Mucosa of descending colon (tissue), 3 donors: ENCODE data around the gene NACC2. TPM values are rescaled to one million over a fixed set of nuclear protein-coding genes. Genes with fewer than 3 reads are reported as not detected.

Experiments
- ATAC-seq: fragments of 200-7000 bp; cut with Tn5 transposase; one replicate; pipeline ENCODE4 v1.9.1; 2020; ENCODE audit warnings: mild to moderate bottlenecking, moderate library complexity
- DNase-seq, 3 donors: peaks; one replicate each; pipeline ENCODE4 v3.0.0-alpha.2; 2020
- H3K36me3 ChIP-seq: fragments of 200-600 bp; one replicate; pipeline ENCODE4 v1.8.0; 2021; ENCODE audit warnings: low read depth, mild to moderate bottlenecking
- H3K4me1 ChIP-seq: fragments of 200-600 bp; one replicate; pipeline ENCODE4 v1.8.0; 2021; ENCODE audit warnings: low read depth, mild to moderate bottlenecking
- H3K4me3 ChIP-seq: fragments of 200-600 bp; one replicate; pipeline ENCODE4 v1.8.0; 2021; ENCODE audit warnings: mild to moderate bottlenecking
- H3K9me3 ChIP-seq: fragments of 200-600 bp; one replicate; pipeline ENCODE4 v1.8.0; 2021; ENCODE audit warnings: mild to moderate bottlenecking
- intact Hi-C, 2 donors: fragments of 100-400 bp; cut with DNase I in 1 of 2; cut with micrococcal nuclease in 1 of 2; formaldehyde crosslinking; loops; one replicate each; pipeline versions ENCODE4 v1.11.0 to v1.11.1; 2022; cut with DNase I, micrococcal nuclease
- total RNA-seq, 3 donors: library from RNA; stranded (reverse); fragmentation: NEBNext Ultra II Directional in 2 of 3; extraction: Animal tissue kit (Norgen Biotek cat#: 25700) in 2 of 3; gene quantifications; one replicate each; pipeline versions ENCODE4 v1.2.1 to v1.2.4, GENCODE V29; 2021 to 2023
- TF ChIP-seq, protein P1 (sequence below): fragments of 200-600 bp; IDR thresholded peaks from one replicate; pipeline ENCODE4 v1.8.0; 2022; ENCODE audit warnings: antibody characterized with exemption, mild to moderate bottlenecking
- donor health status: DM: no; HTN: no; CAD: no; lungs with moderate emphysema.
- donor health status: DM: no; HTN: no; CAD: no.
- donor health status: DM: no; HTN: yes; CAD: no.

The NACC2 gene
- total RNA-seq, 3 donors from 2014 or later = 15.9 to 81.3 (median 22.1) TPM

- ATAC-seq = no peak
- intact Hi-C loops = no loop called here
- DNase-seq = peak in 1 of 3 donors; percentile 40
- H3K36me3 ChIP-seq = no peaks in the 10 kb centered on the region
- peaks cover 4% of the 10 kb centered on the region for H3K4me1 ChIP-seq
- no peak overlapping the region for H3K4me3 ChIP-seq
- H3K9me3 ChIP-seq = no peaks in the 10 kb centered on the region
- TF ChIP-seq, protein P1, sequence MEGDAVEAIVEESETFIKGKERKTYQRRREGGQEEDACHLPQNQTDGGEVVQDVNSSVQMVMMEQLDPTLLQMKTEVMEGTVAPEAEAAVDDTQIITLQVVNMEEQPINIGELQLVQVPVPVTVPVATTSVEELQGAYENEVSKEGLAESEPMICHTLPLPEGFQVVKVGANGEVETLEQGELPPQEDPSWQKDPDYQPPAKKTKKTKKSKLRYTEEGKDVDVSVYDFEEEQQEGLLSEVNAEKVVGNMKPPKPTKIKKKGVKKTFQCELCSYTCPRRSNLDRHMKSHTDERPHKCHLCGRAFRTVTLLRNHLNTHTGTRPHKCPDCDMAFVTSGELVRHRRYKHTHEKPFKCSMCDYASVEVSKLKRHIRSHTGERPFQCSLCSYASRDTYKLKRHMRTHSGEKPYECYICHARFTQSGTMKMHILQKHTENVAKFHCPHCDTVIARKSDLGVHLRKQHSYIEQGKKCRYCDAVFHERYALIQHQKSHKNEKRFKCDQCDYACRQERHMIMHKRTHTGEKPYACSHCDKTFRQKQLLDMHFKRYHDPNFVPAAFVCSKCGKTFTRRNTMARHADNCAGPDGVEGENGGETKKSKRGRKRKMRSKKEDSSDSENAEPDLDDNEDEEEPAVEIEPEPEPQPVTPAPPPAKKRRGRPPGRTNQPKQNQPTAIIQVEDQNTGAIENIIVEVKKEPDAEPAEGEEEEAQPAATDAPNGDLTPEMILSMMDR = no peak
Measured at GRCh38 chr9:136087741-136088480, 7.2 kb downstream of the NACC2 start.

DNA sequence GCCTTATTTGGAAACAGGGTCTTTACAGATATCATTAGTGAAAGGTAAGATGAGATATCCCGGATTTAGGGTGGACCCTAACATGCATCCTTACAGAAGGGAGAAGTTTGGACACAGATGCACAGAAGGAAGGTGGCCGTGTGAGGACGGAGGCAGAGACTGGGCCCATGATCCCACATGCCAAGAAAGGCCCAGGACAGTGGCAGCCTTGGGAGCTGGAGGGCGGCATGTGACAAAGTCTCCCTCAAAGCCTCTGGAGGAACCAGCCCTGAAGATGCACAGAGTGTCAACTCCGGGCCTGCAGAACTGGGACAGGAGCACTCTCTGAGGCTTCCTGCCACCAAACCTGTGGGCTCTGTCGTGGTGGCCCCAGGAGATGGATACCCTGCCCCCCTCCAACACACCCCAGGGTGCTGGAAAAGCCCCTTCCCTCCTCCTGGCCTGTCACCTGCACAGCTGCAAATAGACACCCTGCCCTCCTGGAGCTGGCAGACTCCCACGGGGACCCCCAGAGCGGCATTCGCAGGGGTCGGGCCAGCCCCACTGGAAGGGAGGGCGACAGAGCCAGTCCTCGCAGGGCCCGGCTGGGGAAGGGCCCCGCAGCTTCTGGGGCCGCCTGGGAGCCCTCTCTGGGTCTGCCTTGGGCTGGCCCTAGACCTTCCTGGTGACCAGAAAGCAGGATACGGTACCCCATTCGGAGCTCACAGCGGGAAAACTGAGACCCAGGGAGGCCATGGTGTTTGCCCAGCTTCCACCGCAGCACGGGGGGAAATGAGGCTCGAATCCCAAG is 7.9 kb downstream of the NACC2 start:
- no peaks in the 10 kb centered on the region for H3K36me3 ChIP-seq
- intact Hi-C loops = no loop called here
- DNase-seq = peak in 1 of 3 donors; percentile 28
- ATAC-seq = no peak
- H3K4me1 ChIP-seq = peaks cover 4% of the 10 kb centered on the region
- H3K9me3 ChIP-seq = no peaks in the 10 kb centered on the region
- TF ChIP-seq, protein P1 = no peak
- H3K4me3 ChIP-seq = no peak overlapping the region

DNA sequence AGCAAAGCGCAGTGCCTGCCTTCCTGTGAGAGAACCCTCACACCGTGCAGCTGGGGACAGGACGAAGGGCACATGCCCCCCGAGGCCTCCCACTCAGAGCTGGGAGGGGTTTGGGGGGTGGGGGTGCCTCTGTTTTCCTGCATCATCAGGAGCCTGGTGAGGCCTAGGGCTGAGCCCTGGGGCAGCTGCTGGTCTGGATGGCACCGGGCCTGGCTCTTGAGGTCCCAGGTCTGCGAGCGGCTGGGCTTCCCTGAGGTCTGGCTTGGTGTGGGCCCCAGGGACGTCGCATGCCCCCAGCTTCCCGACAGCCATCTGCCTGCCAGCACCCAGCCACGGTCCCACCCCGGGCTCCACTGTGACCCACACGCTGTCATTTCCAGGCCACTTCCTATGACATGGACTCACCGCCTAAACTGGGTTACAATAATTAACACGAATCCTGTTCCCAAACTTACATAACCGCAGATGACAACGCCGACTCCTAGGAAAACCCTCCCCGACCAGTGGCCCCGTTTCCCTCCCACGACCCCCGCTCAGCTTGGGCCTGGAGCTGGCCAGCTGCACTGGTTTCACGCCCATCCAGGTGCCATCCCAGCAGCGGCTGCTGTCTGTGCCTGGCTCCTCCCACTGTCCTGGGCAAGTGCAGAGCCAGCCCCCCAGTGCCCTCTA is 8.7 kb downstream of the NACC2 start:
- H3K36me3 ChIP-seq = no peaks in the 10 kb centered on the region
- no peak overlapping the region for H3K4me3 ChIP-seq
- H3K9me3 ChIP-seq = no peaks in the 10 kb centered on the region
- intact Hi-C loops = no loop called here
- TF ChIP-seq, protein P1 = no peak
- H3K4me1 ChIP-seq = peaks cover 4% of the 10 kb centered on the region
- DNase-seq (peak in 1 of 3 donors; percentile 50), ATAC-seq (no peak)

- DNase-seq (peak in 1 of 3 donors; percentile 50), ATAC-seq (peak; percentile 71)
- Histone ChIP-seq H3K4me1 (peaks cover 4% of the 10 kb centered on the region), H3K9me3 (no peaks in the 10 kb centered on the region), H3K36me3 (no peaks in the 10 kb centered on the region), H3K4me3 (no peak overlapping the region)
- intact Hi-C loops = no loop called here
- TF ChIP-seq, protein P1 = no peak
Measured at GRCh38 chr9:136085815-136086212, 9.3 kb downstream of the NACC2 start.

GRCh38 chr9:136084063-136084944 is 10.8 kb downstream of the NACC2 start:
- ATAC-seq = no peak
- TF ChIP-seq, protein P1 = no peak
- intact Hi-C loops = no loop called here
- peaks cover 4% of the 10 kb centered on the region for H3K4me1 ChIP-seq
- H3K4me3 ChIP-seq = no peak overlapping the region
- DNase-seq = peak in 1 of 3 donors; percentile 26
- no peaks in the 10 kb centered on the region for H3K9me3 ChIP-seq
- no peaks in the 10 kb centered on the region for H3K36me3 ChIP-seq
